HEK293 (cell line): Measurements from ENCODE around the gene INPP1.
A peak's percentile ranks its signal among the peaks of the same experiment; 100 is the strongest.

Source experiments
- CTCF ChIA-PET: fragments of 350-600 bp; formaldehyde crosslinking; extraction: SDS; loops from one replicate; lab custom pipeline; 2021; ENCODE audit warnings: antibody characterized with exemption; lab: Yijun Ruan, JAX
- POLR2A ChIA-PET: fragments of 300-600 bp; formaldehyde crosslinking; extraction: SDS; loops from one replicate; lab custom pipeline; 2020; ENCODE audit warnings: antibody characterized with exemption, inconsistent platforms; lab: Yijun Ruan, JAX
- H3K27ac ChIP-seq: fragments of 200-500 bp; sonication (Bioruptor generic); 2 replicates; pipeline ENCODE4 v1.5.1; 2014; ENCODE audit warnings: low read depth, low read length, control low read depth, inconsistent platforms; ENCODE audit errors: extremely low read depth
- H3K36me3 ChIP-seq, 2 experiments: fragments of 200-500 bp in 1 of 2; sonication (Bioruptor generic) in 1 of 2; 1 replicate in 1 of 2; 2 replicates in 1 of 2; pipeline ENCODE4 v1.5.1; 2014 to 2017; ENCODE audit warnings: inconsistent platforms in 2 of 2, low read length in 2 of 2; ENCODE audit not compliant: control insufficient read depth in 2 of 2, insufficient read depth in 1 of 2
- H3K4me1 ChIP-seq: fragments of 200-500 bp; sonication (Bioruptor generic); 2 replicates; pipeline ENCODE4 v1.5.1; 2014; ENCODE audit warnings: mild to moderate bottlenecking, low read length, inconsistent platforms; ENCODE audit not compliant: control insufficient read depth, insufficient read depth
- H3K4me3 ChIP-seq: 2 replicates; pipeline ENCODE4 v1.5.1; 2011; ENCODE audit warnings: low read depth, mild to moderate bottlenecking, control low read depth, low read length, moderate library complexity
- H3K9me3 ChIP-seq: fragments of 200-500 bp; sonication (Bioruptor generic); 2 replicates; pipeline ENCODE4 v1.5.1; 2014; ENCODE audit warnings: low read depth, low read length, inconsistent platforms; ENCODE audit not compliant: control insufficient read depth, insufficient read depth
- EGR2 ChIP-seq: fragments of 450-650 bp; formaldehyde crosslinking; IDR thresholded peaks from 2 replicates; pipeline ENCODE4 v1.5.1; 2016; ENCODE audit warnings: low read depth, missing biosample characterization, missing genetic modification characterization
- GLI4 ChIP-seq: fragments of 450-650 bp; formaldehyde crosslinking; IDR thresholded peaks from 2 replicates; pipeline ENCODE4 v1.5.1; 2016; ENCODE audit warnings: missing biosample characterization, missing genetic modification characterization
- HOXA7 ChIP-seq: sonication (generic); formaldehyde crosslinking; IDR thresholded peaks from 2 replicates; pipeline ENCODE4 v1.8.1; 2022; ENCODE audit warnings: missing genetic modification reagents, borderline replicate concordance
- HOXD13 ChIP-seq: sonication (generic); formaldehyde crosslinking; IDR thresholded peaks from 2 replicates; pipeline ENCODE4 v1.8.0; 2022; ENCODE audit warnings: missing genetic modification reagents, borderline replicate concordance
- PATZ1 ChIP-seq: fragments of 450-650 bp; formaldehyde crosslinking; IDR thresholded peaks from 2 replicates; pipeline ENCODE4 v1.5.1; 2016; ENCODE audit warnings: missing biosample characterization, missing genetic modification characterization
- PRDM4 ChIP-seq: fragments of 450-650 bp; formaldehyde crosslinking; IDR thresholded peaks from 2 replicates; pipeline ENCODE4 v1.5.1; 2017; ENCODE audit warnings: missing biosample characterization, missing genetic modification characterization
- SETDB1 ChIP-seq: IDR thresholded peaks from one replicate; pipeline ENCODE4 v1.6.1; 2017; ENCODE audit warnings: mild to moderate bottlenecking, low read length, moderate library complexity, mixed read lengths; ENCODE audit not compliant: insufficient read length
- ZBTB10 ChIP-seq: fragments of 450-650 bp; formaldehyde crosslinking; IDR thresholded peaks from 2 replicates; pipeline ENCODE4 v1.5.1; 2016; ENCODE audit warnings: missing biosample characterization, missing genetic modification characterization
- ZBTB49 ChIP-seq: fragments of 450-650 bp; formaldehyde crosslinking; IDR thresholded peaks from 2 replicates; pipeline ENCODE4 v1.5.1; 2016; ENCODE audit warnings: missing biosample characterization, missing genetic modification characterization, low read depth
- ZNF155 ChIP-seq: fragments of 450-650 bp; formaldehyde crosslinking; IDR thresholded peaks from 2 replicates; pipeline ENCODE4 v1.5.1; 2016; ENCODE audit warnings: missing biosample characterization, missing genetic modification characterization
- ZNF174 ChIP-seq: fragments of 450-650 bp; formaldehyde crosslinking; IDR thresholded peaks from 2 replicates; pipeline ENCODE4 v1.5.0; 2017; ENCODE audit warnings: missing biosample characterization, mild to moderate bottlenecking, missing genetic modification characterization
- ZNF223 ChIP-seq: fragments of 450-650 bp; formaldehyde crosslinking; IDR thresholded peaks from 2 replicates; pipeline ENCODE4 v1.5.1; 2016; ENCODE audit warnings: missing biosample characterization, missing genetic modification characterization
- ZNF248 ChIP-seq: fragments of 450-650 bp; formaldehyde crosslinking; IDR thresholded peaks from 2 replicates; pipeline ENCODE4 v1.5.1; 2017; ENCODE audit warnings: missing biosample characterization, missing genetic modification characterization
- ZNF335 ChIP-seq: fragments of 450-650 bp; formaldehyde crosslinking; conservative IDR thresholded peaks from 2 replicates; pipeline ENCODE4 v1.5.1; 2016; ENCODE audit warnings: missing biosample characterization, missing genetic modification characterization
- ZNF48 ChIP-seq: fragments of 450-650 bp; formaldehyde crosslinking; IDR thresholded peaks from 2 replicates; pipeline ENCODE4 v1.5.1; 2016; ENCODE audit warnings: missing biosample characterization, missing genetic modification characterization
- ZNF510 ChIP-seq: fragments of 450-650 bp; formaldehyde crosslinking; IDR thresholded peaks from 2 replicates; pipeline ENCODE4 v1.5.1; 2018; ENCODE audit warnings: mild to moderate bottlenecking, missing genetic modification characterization, missing biosample characterization; ENCODE audit not compliant: insufficient replicate concordance
- ZNF571 ChIP-seq: fragments of 450-650 bp; formaldehyde crosslinking; IDR thresholded peaks from 2 replicates; pipeline ENCODE4 v1.5.0; 2017; ENCODE audit warnings: missing biosample characterization, missing genetic modification characterization
- ZNF580 ChIP-seq: fragments of 450-650 bp; formaldehyde crosslinking; IDR thresholded peaks from 2 replicates; pipeline ENCODE4 v1.5.1; 2016; ENCODE audit warnings: missing biosample characterization, missing genetic modification characterization
- ZNF677 ChIP-seq: fragments of 450-650 bp; IDR thresholded peaks from 2 replicates; pipeline ENCODE4 v1.5.0; 2018; ENCODE audit warnings: missing biosample characterization, mild to moderate bottlenecking, missing genetic modification characterization, moderate library complexity
- ZNF692 ChIP-seq: fragments of 450-650 bp; formaldehyde crosslinking; IDR thresholded peaks from 2 replicates; pipeline ENCODE4 v1.5.1; 2016; ENCODE audit warnings: missing biosample characterization, missing genetic modification characterization

The INPP1 gene

GRCh38 chr2:190405070-190405469, 61.7 kb downstream of the INPP1 start (continued):
- no peak for TF ChIP-seq ZBTB49 (tag by site-specific recombination)
- TF ChIP-seq ZNF580 (tag by site-specific recombination), result no peak
- TF ChIP-seq ZNF510, result no peak
- no peak for TF ChIP-seq ZNF174 (tag by site-specific recombination)
- no peak for TF ChIP-seq ZNF677 (tag by site-specific recombination)
- no peak for TF ChIP-seq EGR2 (tag by site-specific recombination)

GRCh38 chr2:190405995-190406394, 62.6 kb downstream of the INPP1 start:
- Histone ChIP-seq H3K9me3 (no peaks in the 10 kb centered on the region), H3K4me3 (no peak overlapping the region)
- no peak for TF ChIP-seq SETDB1
- no peak for TF ChIP-seq ZBTB10 (tag by site-specific recombination)
- TF ChIP-seq ZNF692 (tag by site-specific recombination), result no peak
- TF ChIP-seq ZNF248, result no peak
- no peak for TF ChIP-seq ZNF335 (tag by site-specific recombination)
- no peak for TF ChIP-seq GLI4 (tag by site-specific recombination)
- TF ChIP-seq HOXD13, result no peak
- no peak for TF ChIP-seq ZNF48 (tag by site-specific recombination)
- no peak for TF ChIP-seq ZNF223 (tag by site-specific recombination)
- no peak for TF ChIP-seq ZNF155
- no peak for TF ChIP-seq HOXA7 (CRISPR knock-in tag)
- TF ChIP-seq ZNF571, result no peak
- TF ChIP-seq, all 188 proteins: peak for 0
- CTCF ChIA-PET, result no interaction called here
- peaks cover 7% of the 10 kb centered on the region; the same call in 1 of the 2 replicates for H3K4me1 ChIP-seq
- H3K27ac ChIP-seq, result no peak overlapping the region
- POLR2A ChIA-PET, result interaction anchor here (0.6 kb wide), 2 partner anchors 10 to 474 kb away, joined by 3 read pairs; partner anchors contain the start of gene GLS
- H3K36me3 ChIP-seq, result no peaks in the 10 kb centered on the region

- TF ChIP-seq PRDM4 (tag by site-specific recombination), result peak; percentile 67
- TF ChIP-seq PATZ1 (tag by site-specific recombination), result no peak
- peaks cover 7% of the 10 kb centered on the region for H3K4me1 ChIP-seq
- H3K9me3 ChIP-seq, result no peaks in the 10 kb centered on the region
- H3K36me3 ChIP-seq, result no peaks in the 10 kb centered on the region
- ChIA-PET POLR2A (no interaction called here), CTCF (no interaction called here)
- no peak overlapping the region for H3K4me3 ChIP-seq
- no peak overlapping the region for H3K27ac ChIP-seq
These were observed 63.4 kb downstream of the INPP1 start for GRCh38 chr2:190406805-190407204.
